SK-N-MC (cell line): ENCODE measurements around the gene SHISA6.

Source experiments
- EZH2 ChIP-seq: fragments of 200-600 bp; sonication (generic); IDR thresholded peaks from one replicate; pipeline ENCODE4 v1.6.1; 2017; ENCODE audit warnings: antibody characterized with exemption
- POLR2AphosphoS5 ChIP-seq: IDR thresholded peaks from 2 replicates; pipeline ENCODE4 v1.6.1; 2012; ENCODE audit warnings: mild to moderate bottlenecking, low read depth, low read length, borderline replicate concordance

DNA sequence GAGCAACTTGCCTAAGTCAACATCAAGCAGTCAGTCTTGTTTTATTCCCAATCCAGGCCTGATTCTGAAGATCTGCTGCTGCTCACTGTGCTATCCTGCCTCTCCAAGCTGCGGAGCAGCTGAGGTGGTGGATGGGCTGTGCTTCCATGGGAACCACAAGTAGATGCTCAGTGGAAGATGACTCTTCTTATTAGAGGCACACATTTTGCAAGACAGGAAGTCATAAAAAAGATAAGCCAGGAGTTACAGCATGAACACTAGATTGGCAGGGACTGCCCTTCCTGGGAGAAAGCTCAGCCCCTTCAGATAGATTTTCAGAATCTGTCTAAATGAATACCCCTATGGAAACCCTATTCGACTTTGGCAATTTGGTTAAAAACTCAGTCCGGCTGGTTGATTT lies 143.1 kb downstream of the SHISA6 start:
- no peak for TF ChIP-seq POLR2AphosphoS5
- no peak for TF ChIP-seq EZH2
